DND-41 (cell line): Measurements from ENCODE around the gene BBLN.

Source experiments
- ATAC-seq: fragments of 200-7000 bp; cut with Tn5 transposase; 3 replicates; pipeline ENCODE4 v1.9.1; 2021; ENCODE audit warnings: low read depth; ENCODE audit not compliant: insufficient read depth
- DNase-seq: peaks from one replicate; pipeline ENCODE4 v3.0.0-alpha.2; 2020
- H2AFZ ChIP-seq: 2 replicates; pipeline ENCODE4 v1.6.0; 2012; ENCODE audit warnings: low read depth, low read length
- H3K27ac ChIP-seq: 2 replicates; pipeline ENCODE4 v1.5.1; 2012; ENCODE audit warnings: low read length, inconsistent platforms
- H3K27me3 ChIP-seq: fragments of 200-600 bp; sonication (generic); 2 replicates; pipeline ENCODE4 v1.6.0; 2012; ENCODE audit warnings: low read length, mild to moderate bottlenecking, inconsistent platforms; ENCODE audit not compliant: insufficient read depth, poor library complexity
- H3K36me3 ChIP-seq: 2 replicates; pipeline ENCODE4 v1.5.1; 2012; ENCODE audit warnings: low read length, inconsistent platforms; ENCODE audit not compliant: insufficient read depth
- H3K4me1 ChIP-seq: 2 replicates; pipeline ENCODE4 v1.5.1; 2012; ENCODE audit warnings: mild to moderate bottlenecking, low read length; ENCODE audit not compliant: insufficient read depth
- H3K4me2 ChIP-seq: 2 replicates; pipeline ENCODE4 v1.6.0; 2012; ENCODE audit warnings: mild to moderate bottlenecking, moderate library complexity, low read length, inconsistent platforms; ENCODE audit not compliant: insufficient read depth
- H3K4me3 ChIP-seq, 2 experiments: fragments of 200-600 bp in 1 of 2; shearing (Covaris generic) in 1 of 2; 2 replicates each; pipeline ENCODE4 v1.5.1; 2012 to 2016; ENCODE audit warnings: inconsistent platforms in 2 of 2, low read length in 2 of 2, mild to moderate bottlenecking in 2 of 2, low read depth in 1 of 2, moderate library complexity in 1 of 2
- H3K79me2 ChIP-seq: 2 replicates; pipeline ENCODE4 v1.6.0; 2012; ENCODE audit warnings: low read length, inconsistent platforms; ENCODE audit not compliant: insufficient read depth
- H3K9ac ChIP-seq: 2 replicates; pipeline ENCODE4 v1.6.0; 2012; ENCODE audit warnings: low read depth, mild to moderate bottlenecking, inconsistent platforms, low read length, moderate library complexity
- H3K9me3 ChIP-seq: 2 replicates; pipeline ENCODE4 v1.5.1; 2012; ENCODE audit warnings: low read length, moderate library complexity, mild to moderate bottlenecking, inconsistent platforms; ENCODE audit not compliant: insufficient read depth, severe bottlenecking
- H4K20me1 ChIP-seq: 2 replicates; pipeline ENCODE4 v1.6.0; 2012; ENCODE audit warnings: low read length; ENCODE audit not compliant: insufficient read depth
- EZH2 ChIP-seq: IDR thresholded peaks from 3 replicates; pipeline ENCODE4 v1.6.1; 2012; ENCODE audit warnings: borderline replicate concordance, low read depth, mild to moderate bottlenecking, moderate library complexity, low read length, inconsistent platforms; ENCODE audit not compliant: severe bottlenecking
- TF ChIP-seq, protein P1 (sequence below): IDR thresholded peaks from 2 replicates; pipeline ENCODE4 v1.5.1; 2012; ENCODE audit warnings: borderline replicate concordance, low read length, moderate library complexity, mild to moderate bottlenecking; ENCODE audit not compliant: poor library complexity, severe bottlenecking; ENCODE audit errors: extremely low read depth

BBLN gene

DNA sequence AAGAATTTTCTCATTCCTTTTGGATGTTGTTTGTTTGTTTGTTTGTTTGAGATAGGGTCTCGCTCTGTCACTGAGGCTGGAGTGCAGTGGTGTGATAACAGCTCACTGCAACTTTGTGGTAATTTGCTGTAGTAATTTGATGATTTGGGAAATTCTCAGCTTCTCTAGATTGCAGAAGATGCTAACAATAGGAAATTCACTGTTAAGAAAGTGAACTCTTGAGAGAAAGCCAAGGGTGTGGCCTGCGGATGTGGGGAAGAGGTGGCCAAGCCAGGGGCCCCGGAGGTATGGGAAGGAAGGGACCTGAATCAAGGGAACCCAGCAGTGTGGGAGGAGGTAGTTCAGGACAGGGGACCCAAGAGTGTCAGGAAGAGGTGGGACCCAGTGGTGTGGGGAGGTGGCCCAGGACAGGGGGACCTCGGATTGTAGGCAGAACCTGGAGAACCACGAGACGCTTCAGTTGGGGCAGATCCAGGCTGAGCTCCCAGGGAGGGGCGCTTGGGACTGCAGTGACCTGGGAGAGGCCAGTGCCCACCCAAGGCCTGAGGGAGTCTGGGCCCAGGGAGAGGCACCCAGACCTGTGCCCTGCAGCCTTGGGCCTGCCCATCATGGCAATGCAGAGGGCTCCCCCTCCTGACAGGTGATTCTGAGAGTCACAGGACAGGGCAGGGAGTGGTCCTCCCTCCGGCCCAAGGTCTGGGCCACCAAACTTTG is 16.4 kb upstream of the BBLN start:
- H2AFZ ChIP-seq = no peak overlapping the region
- H3K27ac ChIP-seq = no peak overlapping the region
- no peaks in the 10 kb centered on the region for H3K36me3 ChIP-seq
- DNase-seq = no peak
- no peak overlapping the region for H3K4me3 ChIP-seq
- H3K27me3 ChIP-seq = no peaks in the 10 kb centered on the region
- ATAC-seq = no peak
- TF ChIP-seq EZH2 = no peak
- TF ChIP-seq, protein P1, sequence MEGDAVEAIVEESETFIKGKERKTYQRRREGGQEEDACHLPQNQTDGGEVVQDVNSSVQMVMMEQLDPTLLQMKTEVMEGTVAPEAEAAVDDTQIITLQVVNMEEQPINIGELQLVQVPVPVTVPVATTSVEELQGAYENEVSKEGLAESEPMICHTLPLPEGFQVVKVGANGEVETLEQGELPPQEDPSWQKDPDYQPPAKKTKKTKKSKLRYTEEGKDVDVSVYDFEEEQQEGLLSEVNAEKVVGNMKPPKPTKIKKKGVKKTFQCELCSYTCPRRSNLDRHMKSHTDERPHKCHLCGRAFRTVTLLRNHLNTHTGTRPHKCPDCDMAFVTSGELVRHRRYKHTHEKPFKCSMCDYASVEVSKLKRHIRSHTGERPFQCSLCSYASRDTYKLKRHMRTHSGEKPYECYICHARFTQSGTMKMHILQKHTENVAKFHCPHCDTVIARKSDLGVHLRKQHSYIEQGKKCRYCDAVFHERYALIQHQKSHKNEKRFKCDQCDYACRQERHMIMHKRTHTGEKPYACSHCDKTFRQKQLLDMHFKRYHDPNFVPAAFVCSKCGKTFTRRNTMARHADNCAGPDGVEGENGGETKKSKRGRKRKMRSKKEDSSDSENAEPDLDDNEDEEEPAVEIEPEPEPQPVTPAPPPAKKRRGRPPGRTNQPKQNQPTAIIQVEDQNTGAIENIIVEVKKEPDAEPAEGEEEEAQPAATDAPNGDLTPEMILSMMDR = no peak
- no peaks in the 10 kb centered on the region for H3K9me3 ChIP-seq
- no peak overlapping the region for H3K9ac ChIP-seq
- H3K79me2 ChIP-seq = no peaks in the 10 kb centered on the region
- H3K4me2 ChIP-seq = no peak overlapping the region
- no peaks in the 10 kb centered on the region for H4K20me1 ChIP-seq
- peaks cover 4% of the 10 kb centered on the region; the same call in 1 of the 2 replicates for H3K4me1 ChIP-seq

DNA sequence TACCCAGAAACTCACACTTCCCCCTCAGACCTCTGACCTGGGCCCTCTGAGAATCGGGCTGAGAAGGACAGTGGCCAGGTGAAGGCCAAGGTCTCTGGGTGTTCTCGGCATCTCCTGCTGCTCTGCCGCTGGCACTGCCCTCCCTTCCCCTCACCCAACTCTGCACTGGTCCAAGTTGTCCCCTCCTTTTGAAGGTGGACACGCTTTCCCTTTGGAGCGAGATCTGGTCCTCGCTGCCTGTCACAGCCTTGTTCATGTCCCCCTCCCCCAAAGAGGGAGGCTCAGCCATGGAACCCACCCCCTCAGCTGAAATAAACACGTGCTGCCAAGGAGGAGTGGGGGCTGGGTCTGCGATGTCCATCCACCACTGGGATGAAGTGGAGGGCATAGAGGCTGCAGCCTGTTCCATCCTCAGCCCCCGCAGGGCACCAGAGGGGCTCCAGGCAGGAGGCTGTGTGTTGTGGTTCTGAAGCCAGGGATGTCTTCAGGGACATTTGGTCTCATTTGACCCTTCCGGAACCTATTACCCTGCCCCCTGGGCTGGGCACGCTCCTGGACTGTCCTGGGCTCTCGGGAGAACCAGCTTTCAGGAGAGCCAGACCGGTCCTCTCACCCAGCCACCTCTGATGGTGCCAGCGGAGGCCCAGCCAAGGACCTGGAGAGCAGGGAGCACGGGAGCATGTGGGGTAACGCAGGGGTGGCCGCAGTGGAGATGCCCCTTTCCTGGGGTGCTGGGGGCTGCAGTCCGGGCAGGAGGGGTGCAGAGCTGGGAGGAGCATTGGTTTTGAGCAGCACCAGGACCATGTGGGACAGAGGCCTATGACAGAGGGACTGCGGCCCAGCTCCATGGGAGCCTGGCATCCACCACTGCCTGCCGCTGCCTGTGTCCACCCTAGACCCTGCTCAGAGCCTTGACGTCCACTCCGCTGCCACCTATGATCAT is 15.6 kb upstream of the BBLN start:
- H3K4me3 ChIP-seq = no peak overlapping the region
- no peak for ATAC-seq
- TF ChIP-seq, protein P1 = no peak
- no peak for TF ChIP-seq EZH2
- H3K4me1 ChIP-seq = peaks cover 4% of the 10 kb centered on the region; the same call in 1 of the 2 replicates
- no peak overlapping the region for H2AFZ ChIP-seq
- DNase-seq = no peak
- no peaks in the 10 kb centered on the region for H3K27me3 ChIP-seq
- H3K9me3 ChIP-seq = no peaks in the 10 kb centered on the region
- no peaks in the 10 kb centered on the region for H3K36me3 ChIP-seq
- H3K9ac ChIP-seq = no peak overlapping the region
- H3K27ac ChIP-seq = no peak overlapping the region
- H4K20me1 ChIP-seq = no peaks in the 10 kb centered on the region
- no peak overlapping the region for H3K4me2 ChIP-seq
- H3K79me2 ChIP-seq = no peaks in the 10 kb centered on the region

DNA sequence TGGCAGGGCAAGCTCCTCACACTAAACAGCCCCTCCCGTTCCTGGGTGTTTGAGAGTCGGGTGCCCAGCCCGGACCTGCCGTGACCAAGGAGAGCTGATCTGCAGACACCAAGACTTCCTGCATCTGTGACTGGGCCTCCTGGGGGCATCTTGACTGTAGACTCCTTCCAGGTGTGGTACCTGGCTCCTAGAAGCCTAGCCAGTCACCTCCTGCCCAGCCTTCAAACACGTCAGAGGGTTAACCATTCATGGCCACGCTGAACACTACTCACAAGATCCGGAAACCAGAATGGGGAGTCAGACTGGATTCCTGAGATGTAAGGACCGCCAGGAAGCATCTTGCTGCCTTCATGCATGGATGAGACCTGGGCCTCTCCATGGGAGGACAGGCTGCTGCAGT is 14.5 kb upstream of the BBLN start:
- no peaks in the 10 kb centered on the region for H3K27me3 ChIP-seq
- no peak overlapping the region for H3K9ac ChIP-seq
- H3K79me2 ChIP-seq = no peaks in the 10 kb centered on the region
- ATAC-seq (no peak), DNase-seq (no peak)
- no peaks in the 10 kb centered on the region for H3K9me3 ChIP-seq
- no peak overlapping the region for H3K27ac ChIP-seq
- no peak overlapping the region for H3K4me3 ChIP-seq
- H3K4me1 ChIP-seq = peaks cover 4% of the 10 kb centered on the region; the same call in 1 of the 2 replicates
- no peak overlapping the region for H2AFZ ChIP-seq
- TF ChIP-seq EZH2 = no peak
- TF ChIP-seq, protein P1 = no peak
- no peak overlapping the region for H3K4me2 ChIP-seq
- no peaks in the 10 kb centered on the region for H4K20me1 ChIP-seq
- H3K36me3 ChIP-seq = no peaks in the 10 kb centered on the region
